ENCODE data around the gene NEFH.
"Not testable (repeated sequence)": the region's sequence is repeated elsewhere in the genome, so short reads cannot be mapped to it uniquely, and the experiment has no call there.

The NEFH gene

GRCh38 chr22:29479417-29480261 is at the start of gene NEFH:
Gene NEFH, plus strand, starts transcription at chr22:29480218. Its CDS starts 45 bp downstream, at chr22:29480263.
- in situ Hi-C loops (cut with HindIII; ENCODE audit: low sequenced_read_pairs) = no loop called here

GRCh38 chr22:29431986-29432385 is 48.0 kb upstream of the NEFH start:
- in situ Hi-C loops (cut with HindIII; ENCODE audit: low sequenced_read_pairs) = no loop called here

- in situ Hi-C loops (cut with HindIII; ENCODE audit: low sequenced_read_pairs) = no loop called here
Measured at GRCh38 chr22:29433856-29434255, 46.2 kb upstream of the NEFH start.

GRCh38 chr22:29434288-29434687 is 45.7 kb upstream of the NEFH start:
- in situ Hi-C loops (cut with HindIII; ENCODE audit: low sequenced_read_pairs) = no loop called here

- in situ Hi-C loops (cut with HindIII; ENCODE audit: low sequenced_read_pairs) = no loop called here
Measured at GRCh38 chr22:29435236-29436136, 44.5 kb upstream of the NEFH start.

- in situ Hi-C loops (cut with HindIII; ENCODE audit: low sequenced_read_pairs) = not testable (repeated sequence)
Measured at GRCh38 chr22:29438283-29438682, 41.7 kb upstream of the NEFH start, which contains the start of gene RFPL1. Gene RFPL1, plus strand, starts transcription at chr22:29438583.

- in situ Hi-C loops (cut with HindIII; ENCODE audit: low sequenced_read_pairs) = no loop called here
Measured at GRCh38 chr22:29442976-29443375, 37.0 kb upstream of the NEFH start.

GRCh38 chr22:29443452-29443851 is 36.6 kb upstream of the NEFH start:
- in situ Hi-C loops (cut with HindIII; ENCODE audit: low sequenced_read_pairs) = no loop called here

GRCh38 chr22:29443861-29444792 is 35.9 kb upstream of the NEFH start:
- in situ Hi-C loops (cut with HindIII; ENCODE audit: low sequenced_read_pairs) = no loop called here

- in situ Hi-C loops (cut with HindIII; ENCODE audit: low sequenced_read_pairs) = no loop called here
Measured at GRCh38 chr22:29445508-29445907, 34.5 kb upstream of the NEFH start.

- in situ Hi-C loops (cut with HindIII; ENCODE audit: low sequenced_read_pairs) = no loop called here
Measured at GRCh38 chr22:29447906-29448305, 32.1 kb upstream of the NEFH start.

GRCh38 chr22:29449296-29449875 is 30.6 kb upstream of the NEFH start:
- in situ Hi-C loops (cut with HindIII; ENCODE audit: low sequenced_read_pairs) = no loop called here

- in situ Hi-C loops (cut with HindIII; ENCODE audit: low sequenced_read_pairs) = no loop called here
Measured at GRCh38 chr22:29450222-29450621, 29.8 kb upstream of the NEFH start.

GRCh38 chr22:29451863-29452262 is 28.2 kb upstream of the NEFH start:
- in situ Hi-C loops (cut with HindIII; ENCODE audit: low sequenced_read_pairs) = no loop called here

- in situ Hi-C loops (cut with HindIII; ENCODE audit: low sequenced_read_pairs) = no loop called here
Measured at GRCh38 chr22:29454276-29454675, 25.7 kb upstream of the NEFH start.

- in situ Hi-C loops (cut with HindIII; ENCODE audit: low sequenced_read_pairs) = no loop called here
Measured at GRCh38 chr22:29456211-29456671, 23.8 kb upstream of the NEFH start.

- in situ Hi-C loops (cut with HindIII; ENCODE audit: low sequenced_read_pairs) = no loop called here
Measured at GRCh38 chr22:29457730-29458129, 22.3 kb upstream of the NEFH start.

- in situ Hi-C loops (cut with HindIII; ENCODE audit: low sequenced_read_pairs) = no loop called here
Measured at GRCh38 chr22:29458551-29458950, 21.5 kb upstream of the NEFH start.

- in situ Hi-C loops (cut with HindIII; ENCODE audit: low sequenced_read_pairs) = no loop called here
Measured at GRCh38 chr22:29459773-29460172, 20.2 kb upstream of the NEFH start.

GRCh38 chr22:29461263-29461662 is 18.8 kb upstream of the NEFH start:
- in situ Hi-C loops (cut with HindIII; ENCODE audit: low sequenced_read_pairs) = no loop called here
